HepG2 (cell line): ENCODE data around the gene MFSD11.
A peak's percentile ranks its signal among the peaks of the same experiment; 100 is the strongest.

Experiments used
- CTCF ChIP-seq: sonication (generic); formaldehyde crosslinking; IDR thresholded peaks from 2 replicates; pipeline ENCODE4 v1.5.0; 2020; ENCODE audit warnings: mild to moderate bottlenecking, missing genetic modification reagents, moderate library complexity
- KDM1A ChIP-seq: IDR thresholded peaks from 2 replicates; pipeline ENCODE4 v1.6.1; 2016; ENCODE audit warnings: missing compliant biosample characterization
- NR2C2 ChIP-seq: sonication (generic); formaldehyde crosslinking; IDR thresholded peaks from 2 replicates; pipeline ENCODE4 v1.4.0; 2020; ENCODE audit warnings: missing genetic modification reagents, mild to moderate bottlenecking, moderate library complexity, borderline replicate concordance
- POLR2AphosphoS5 ChIP-seq: IDR thresholded peaks from 2 replicates; pipeline ENCODE4 v1.6.1; 2012; ENCODE audit warnings: low read depth, low read length
- ZFP41 ChIP-seq: sonication (generic); formaldehyde crosslinking; IDR thresholded peaks from 2 replicates; pipeline ENCODE4 v1.4.0; 2020; ENCODE audit warnings: mild to moderate bottlenecking, missing genetic modification reagents, borderline replicate concordance
- TF ChIP-seq, protein P1 (sequence below), 2 experiments: fragments of 450-650 bp in 1 of 2; sonication (generic) in 1 of 2; formaldehyde crosslinking in 1 of 2; IDR thresholded peaks; 2 replicates each; pipeline versions ENCODE4 v1.6.1 to v1.8.0; 2016 to 2022; ENCODE audit warnings: antibody characterized with exemption in 1 of 2, mild to moderate bottlenecking in 1 of 2, missing genetic modification reagents in 1 of 2

DNA sequence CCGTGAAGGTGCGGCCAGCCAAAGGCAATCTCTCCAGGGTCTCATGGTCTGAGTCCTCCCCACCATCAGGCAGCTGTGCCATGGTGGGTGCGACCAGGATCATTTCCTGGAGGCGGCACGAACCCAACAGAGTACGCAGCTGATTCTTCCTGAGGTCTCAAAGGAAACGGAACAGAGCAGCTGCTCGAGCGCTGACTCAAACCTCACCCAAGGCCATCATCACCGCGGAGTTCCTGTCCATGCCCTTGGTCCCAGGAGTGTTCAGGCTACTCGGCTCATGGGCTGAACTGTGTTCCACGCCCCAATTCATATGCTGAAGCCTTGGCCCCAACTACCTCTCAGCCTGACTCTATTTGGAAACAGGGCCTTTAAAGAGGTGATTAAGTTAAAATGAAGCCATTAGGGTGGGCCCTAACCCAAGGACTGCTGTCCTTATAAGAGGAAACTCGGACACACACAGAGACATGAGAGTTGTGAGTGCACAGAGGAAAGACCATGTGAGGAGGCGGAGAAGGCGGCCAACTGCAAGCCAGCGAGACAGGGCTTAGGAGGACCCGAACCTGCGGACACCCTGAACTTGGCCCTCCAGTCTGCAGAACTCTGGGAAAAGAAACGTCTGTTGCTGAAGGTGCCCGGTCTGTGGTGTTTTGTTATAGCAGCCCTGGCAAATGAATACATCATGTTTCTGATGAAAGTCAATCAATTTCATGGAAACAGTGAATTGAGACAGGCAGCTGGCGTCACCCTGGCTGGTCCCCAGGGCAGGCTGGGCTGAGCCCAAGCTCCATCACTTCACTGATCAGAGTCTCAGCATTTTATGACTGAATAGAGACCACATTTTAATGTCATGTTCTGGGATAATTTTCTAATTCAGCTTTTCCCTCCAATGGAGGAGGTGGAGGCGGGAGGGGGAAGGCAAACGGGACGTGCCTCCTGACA lies 40.9 kb upstream of the MFSD11 start:
- TF ChIP-seq POLR2AphosphoS5 (no peak), ZFP41 (CRISPR knock-in tag) (no peak), NR2C2 (CRISPR knock-in tag) (no peak), CTCF (CRISPR knock-in tag) (no peak), KDM1A (CRISPR knock-in tag) (no peak)
- TF ChIP-seq, protein P1, sequence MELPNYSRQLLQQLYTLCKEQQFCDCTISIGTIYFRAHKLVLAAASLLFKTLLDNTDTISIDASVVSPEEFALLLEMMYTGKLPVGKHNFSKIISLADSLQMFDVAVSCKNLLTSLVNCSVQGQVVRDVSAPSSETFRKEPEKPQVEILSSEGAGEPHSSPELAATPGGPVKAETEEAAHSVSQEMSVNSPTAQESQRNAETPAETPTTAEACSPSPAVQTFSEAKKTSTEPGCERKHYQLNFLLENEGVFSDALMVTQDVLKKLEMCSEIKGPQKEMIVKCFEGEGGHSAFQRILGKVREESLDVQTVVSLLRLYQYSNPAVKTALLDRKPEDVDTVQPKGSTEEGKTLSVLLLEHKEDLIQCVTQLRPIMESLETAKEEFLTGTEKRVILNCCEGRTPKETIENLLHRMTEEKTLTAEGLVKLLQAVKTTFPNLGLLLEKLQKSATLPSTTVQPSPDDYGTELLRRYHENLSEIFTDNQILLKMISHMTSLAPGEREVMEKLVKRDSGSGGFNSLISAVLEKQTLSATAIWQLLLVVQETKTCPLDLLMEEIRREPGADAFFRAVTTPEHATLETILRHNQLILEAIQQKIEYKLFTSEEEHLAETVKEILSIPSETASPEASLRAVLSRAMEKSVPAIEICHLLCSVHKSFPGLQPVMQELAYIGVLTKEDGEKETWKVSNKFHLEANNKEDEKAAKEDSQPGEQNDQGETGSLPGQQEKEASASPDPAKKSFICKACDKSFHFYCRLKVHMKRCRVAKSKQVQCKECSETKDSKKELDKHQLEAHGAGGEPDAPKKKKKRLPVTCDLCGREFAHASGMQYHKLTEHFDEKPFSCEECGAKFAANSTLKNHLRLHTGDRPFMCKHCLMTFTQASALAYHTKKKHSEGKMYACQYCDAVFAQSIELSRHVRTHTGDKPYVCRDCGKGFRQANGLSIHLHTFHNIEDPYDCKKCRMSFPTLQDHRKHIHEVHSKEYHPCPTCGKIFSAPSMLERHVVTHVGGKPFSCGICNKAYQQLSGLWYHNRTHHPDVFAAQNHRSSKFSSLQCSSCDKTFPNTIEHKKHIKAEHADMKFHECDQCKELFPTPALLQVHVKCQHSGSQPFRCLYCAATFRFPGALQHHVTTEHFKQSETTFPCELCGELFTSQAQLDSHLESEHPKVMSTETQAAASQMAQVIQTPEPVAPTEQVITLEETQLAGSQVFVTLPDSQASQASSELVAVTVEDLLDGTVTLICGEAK (IDR thresholded peaks at IDR 0.05): no peak
- TF ChIP-seq, protein P1 (CRISPR knock-in tag; IDR thresholded peaks at IDR 0.05): peak; percentile 43; the same call in 1 of the 2 replicates
